Endothelial cell of umbilical vein (primary cell): ENCODE measurements around the gene PTCD1. TPM values are rescaled to one million over a fixed set of nuclear protein-coding genes. Genes with fewer than 3 reads are reported as not detected.

Experiments used
- BruUV-seq: library from RNA; stranded (reverse); fragments of 400-500 nt; replicated peaks from 2 replicates; lab custom pipeline; 2021; lab: Mats Ljungman, UMichigan
- CTCF ChIA-PET: fragments of 300-600, 350-600 bp; sonication (Branson Sonifier 250); formaldehyde crosslinking; loops from one replicate; lab custom pipeline; 2021; ENCODE audit warnings: antibody characterized with exemption, inconsistent platforms; lab: Charles Lee
- POLR2A ChIA-PET: fragments of 300-600, 350-600 bp; sonication (Branson Sonifier 250); formaldehyde crosslinking; loops from one replicate; lab custom pipeline; 2021; ENCODE audit warnings: antibody characterized with exemption, inconsistent platforms; lab: Charles Lee
- DNase-seq: peaks from one replicate; pipeline ENCODE4 v3.0.0-alpha.2; 2011; ENCODE audit warnings: low read depth, low spot score
- FAIRE-seq: peaks from 2 replicates; lab custom pipeline; 2011; peaks lifted over from hg19 to GRCh38; lab: Jason Lieb, UNC
- H2AFZ ChIP-seq: 2 replicates; pipeline ENCODE4 v1.6.0; 2012; ENCODE audit warnings: low read depth, low read length, control low read depth, inconsistent platforms
- H3K27ac ChIP-seq: 2 replicates; pipeline ENCODE4 v1.5.1; 2011; ENCODE audit warnings: low read depth, mild to moderate bottlenecking, control low read depth, low read length, moderate library complexity; ENCODE audit not compliant: insufficient read depth
- H3K27me3 ChIP-seq, 2 experiments: 2 replicates each; pipeline versions ENCODE4 v1.6.0 to v1.6.1; 2011; ENCODE audit warnings: low read length in 2 of 2, mixed read lengths in 1 of 2; ENCODE audit not compliant: control insufficient read depth in 2 of 2, insufficient read depth in 2 of 2
- H3K36me3 ChIP-seq, 2 experiments: 2 replicates in 1 of 2; 3 replicates in 1 of 2; pipeline ENCODE4 v1.5.1; 2011; ENCODE audit warnings: low read length in 2 of 2, mild to moderate bottlenecking in 1 of 2, moderate library complexity in 1 of 2; ENCODE audit not compliant: control insufficient read depth in 2 of 2, insufficient read depth in 2 of 2; ENCODE audit errors: extremely low read depth in 1 of 2
- H3K4me1 ChIP-seq: 3 replicates; pipeline ENCODE4 v1.5.1; 2011; ENCODE audit warnings: mild to moderate bottlenecking, low read length; ENCODE audit not compliant: control insufficient read depth, insufficient read depth; ENCODE audit errors: extremely low read depth
- H3K4me2 ChIP-seq: 2 replicates; pipeline ENCODE4 v1.6.1; 2011; ENCODE audit warnings: low read length, control low read depth, mixed read lengths; ENCODE audit not compliant: insufficient read depth
- H3K4me3 ChIP-seq, 3 experiments: fragments of 200-600 bp in 1 of 3; sonication (generic), shearing (Covaris generic) in 1 of 3; replicated peaks in 1 of 3; 2 replicates each; pipeline ENCODE4 v1.5.1; 2011 to 2016; ENCODE audit warnings: control low read depth in 3 of 3, low read length in 3 of 3, mild to moderate bottlenecking in 2 of 3, inconsistent platforms in 1 of 3, low read depth in 1 of 3, moderate library complexity in 1 of 3; ENCODE audit not compliant: insufficient read depth in 1 of 3
- H3K79me2 ChIP-seq: 2 replicates; pipeline ENCODE4 v1.6.0; 2012; ENCODE audit warnings: low read length, inconsistent platforms; ENCODE audit not compliant: control insufficient read depth, insufficient read depth
- H3K9ac ChIP-seq: replicated peaks from 2 replicates; pipeline ENCODE3; 2011; ENCODE audit warnings: low read length, control low read depth; ENCODE audit not compliant: insufficient read depth; ENCODE audit errors: extremely low read depth
- H3K9me1 ChIP-seq: replicated peaks from 3 replicates; pipeline ENCODE4 v1.6.0; 2011; ENCODE audit warnings: mild to moderate bottlenecking, low read length; ENCODE audit not compliant: control insufficient read depth, insufficient read depth; ENCODE audit errors: extremely low read depth
- H3K9me3 ChIP-seq: replicated peaks from 2 replicates; pipeline ENCODE4 v1.5.1; 2012; ENCODE audit warnings: low read length, inconsistent platforms; ENCODE audit not compliant: control insufficient read depth, insufficient read depth
- H4K20me1 ChIP-seq: replicated peaks from 2 replicates; pipeline ENCODE3; 2011; ENCODE audit warnings: mild to moderate bottlenecking, low read length; ENCODE audit not compliant: control insufficient read depth, insufficient read depth; ENCODE audit errors: extremely low read depth
- CTCF ChIP-seq, 2 donors: IDR thresholded peaks; 1 replicate in 1 of 2; 2 replicates in 1 of 2; pipeline ENCODE4 v1.5.1; 2011; ENCODE audit warnings: low read length in 2 of 2, mild to moderate bottlenecking in 2 of 2, moderate library complexity in 2 of 2, control low read depth in 1 of 2, inconsistent platforms in 1 of 2, low read depth in 1 of 2; ENCODE audit not compliant: insufficient read depth in 1 of 2; ENCODE audit errors: extremely low read depth in 1 of 2
- EZH2 ChIP-seq: IDR thresholded peaks from 2 replicates; pipeline ENCODE4 v1.6.1; 2012; ENCODE audit warnings: borderline replicate concordance, low read depth, mild to moderate bottlenecking, moderate library complexity, low read length, inconsistent platforms; ENCODE audit not compliant: severe bottlenecking
- FOS ChIP-seq: IDR thresholded peaks from 2 replicates; pipeline ENCODE4 v1.6.1; 2011; ENCODE audit warnings: mild to moderate bottlenecking, low read length, moderate library complexity, borderline replicate concordance; ENCODE audit not compliant: insufficient read depth
- GATA2 ChIP-seq: IDR thresholded peaks from 2 replicates; pipeline ENCODE4 v1.7.0; 2011; ENCODE audit warnings: low read depth, mild to moderate bottlenecking, moderate library complexity, mixed read lengths, low read length; ENCODE audit not compliant: insufficient read length, insufficient read depth
- JUN ChIP-seq: IDR thresholded peaks from 2 replicates; pipeline ENCODE4 v1.6.1; 2011; ENCODE audit warnings: borderline replicate concordance, low read depth; ENCODE audit not compliant: insufficient read length, insufficient read depth
- MAX ChIP-seq: IDR thresholded peaks from 2 replicates; pipeline ENCODE4 v1.6.1; 2011; ENCODE audit not compliant: insufficient read depth, insufficient read length
- MYC ChIP-seq: IDR thresholded peaks from one replicate; pipeline ENCODE4 v1.6.1; 2011; ENCODE audit warnings: mild to moderate bottlenecking, low read depth, low read length
- POLR2A ChIP-seq: IDR thresholded peaks from 2 replicates; pipeline ENCODE4 v1.6.1; 2012; ENCODE audit warnings: low read depth, mild to moderate bottlenecking, control low read depth, low read length
- POLR2AphosphoS5 ChIP-seq: IDR thresholded peaks from 2 replicates; pipeline ENCODE4 v1.6.1; 2012; ENCODE audit warnings: low read depth, mild to moderate bottlenecking, control low read depth, low read length, moderate library complexity; ENCODE audit not compliant: insufficient read depth
- dilution Hi-C: fragments of 300-500 bp; cut with MboI; formaldehyde crosslinking; loops from one replicate; pipeline ENCODE4 v1.15.0; 2019; ENCODE audit warnings: low sequenced_read_pairs; ENCODE audit not compliant: extremely low pct_ligation_motif_present
- intact Hi-C: fragments of 100-400 bp; cut with micrococcal nuclease; formaldehyde crosslinking; loops from one replicate; pipeline ENCODE4 v1.10.0; 2022
- polyA plus RNA-seq, 4 experiments: library from polyadenylated mRNA; depleted of rRNA in 3 of 4; stranded (reverse) in 3 of 4; unstranded in 1 of 4; fragments of >200 nt; gene quantifications; 2 replicates each; pipeline versions ENCODE4 v1.2.1 to v1.2.3, GENCODE V29; 2011 to 2012; ENCODE audit warnings: missing spikeins in 1 of 4
- total RNA-seq: library from RNA; stranded (reverse); gene quantifications from 2 replicates; pipeline ENCODE4 v1.2.3, GENCODE V29; 2021

Gene PTCD1
- total and polyA plus RNA-seq, 2 donors (not counting 3 experiments of a cell fraction or from before 2014, with no cell fraction given), result 3.8 to 9.6 TPM

GRCh38 chr7:99453105-99453504, 14.5 kb upstream of the PTCD1 start:
- H3K36me3 ChIP-seq, result peaks cover 9 to 69% of the 10 kb centered on the region in 2 experiments
- intact Hi-C loops, result no loop called here
- H3K9me1 ChIP-seq, result no peaks in the 10 kb centered on the region
- no peak overlapping the region for H3K4me3 ChIP-seq
- H2AFZ ChIP-seq, result no peak overlapping the region
- H3K9me3 ChIP-seq, result no peaks in the 10 kb centered on the region
- no peak for DNase-seq
- ChIA-PET CTCF (no interaction called here), POLR2A (no interaction called here)
- no peaks in the 10 kb centered on the region for H4K20me1 ChIP-seq
- dilution Hi-C loops, result no loop called here
- H3K79me2 ChIP-seq, result peaks cover 4% of the 10 kb centered on the region
- no TSS peak for BruUV-seq
- H3K4me1 ChIP-seq, result no peaks in the 10 kb centered on the region
- no peak for FAIRE-seq
- no peaks in the 10 kb centered on the region for H3K27me3 ChIP-seq
- no peak overlapping the region for H3K4me2 ChIP-seq
- no peak overlapping the region for H3K9ac ChIP-seq
- no peak overlapping the region for H3K27ac ChIP-seq
- TF ChIP-seq MAX, result no peak
- no peak for TF ChIP-seq POLR2A
- TF ChIP-seq POLR2AphosphoS5, result no peak
- TF ChIP-seq CTCF (IDR thresholded peaks at IDR 0.05; ENCODE audit: extremely low read depth in 1 of 2, insufficient read depth in 1 of 2, low read depth in 1 of 2, low read length in 2 of 2), result no peak
- TF ChIP-seq EZH2, result no peak
- TF ChIP-seq MYC, result no peak
- TF ChIP-seq GATA2, result no peak
- no peak for TF ChIP-seq FOS
- no peak for TF ChIP-seq JUN
